ENCODE measurements around the gene RHOBTB3. TPM values are rescaled to one million over a fixed set of nuclear protein-coding genes. Genes with fewer than 3 reads are reported as not detected.
A peak's percentile ranks its signal among the peaks of the same experiment; 100 is the strongest.

Gene RHOBTB3
- total RNA-seq, 1 donor from 2014 or later, result 22.8 TPM

DNA sequence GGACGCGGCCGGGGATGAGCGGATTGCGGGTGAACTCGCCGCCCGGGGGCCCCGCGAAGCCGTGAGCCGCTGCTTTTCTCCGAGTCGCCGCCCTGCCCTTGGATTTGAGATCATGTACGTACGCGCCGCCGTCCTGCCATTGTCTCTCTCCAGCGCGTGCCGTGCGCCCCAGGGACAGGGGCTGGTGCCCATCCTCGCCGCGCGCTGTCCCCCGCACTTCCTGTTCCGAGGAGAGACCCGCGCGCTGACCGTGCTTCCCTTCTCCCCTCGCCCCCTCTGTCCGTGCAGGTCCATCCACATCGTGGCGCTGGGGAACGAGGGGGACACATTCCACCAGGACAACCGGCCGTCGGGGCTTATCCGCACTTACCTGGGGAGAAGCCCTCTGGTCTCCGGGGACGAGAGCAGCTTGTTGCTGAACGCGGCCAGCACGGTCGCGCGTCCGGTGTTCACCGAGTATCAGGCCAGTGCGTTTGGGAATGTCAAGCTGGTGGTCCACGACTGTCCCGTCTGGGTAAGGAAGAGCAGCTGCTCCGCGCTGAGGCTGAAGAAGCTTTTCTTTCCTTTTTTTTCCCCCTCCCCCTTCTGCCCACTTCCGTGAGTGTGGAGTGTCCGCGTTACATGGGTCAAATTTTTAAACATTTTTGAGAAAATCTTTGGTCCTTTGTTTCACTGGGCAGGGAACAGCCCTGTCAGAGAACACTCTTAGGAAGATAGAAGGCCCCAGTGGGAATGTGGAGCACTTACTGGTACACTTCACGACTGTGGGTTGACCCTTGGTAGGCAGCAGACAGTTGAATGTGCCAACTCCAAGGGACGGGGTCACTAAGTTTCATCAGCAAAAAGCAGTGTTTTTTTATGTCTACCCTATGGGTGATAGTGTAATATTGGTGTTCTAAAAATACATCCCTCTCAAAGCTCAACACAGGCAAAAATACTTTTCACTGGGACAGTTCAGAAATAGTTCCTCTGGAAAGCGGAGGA, 727 bp downstream of the RHOBTB3 start:
- TF ChIP-seq, protein P1, sequence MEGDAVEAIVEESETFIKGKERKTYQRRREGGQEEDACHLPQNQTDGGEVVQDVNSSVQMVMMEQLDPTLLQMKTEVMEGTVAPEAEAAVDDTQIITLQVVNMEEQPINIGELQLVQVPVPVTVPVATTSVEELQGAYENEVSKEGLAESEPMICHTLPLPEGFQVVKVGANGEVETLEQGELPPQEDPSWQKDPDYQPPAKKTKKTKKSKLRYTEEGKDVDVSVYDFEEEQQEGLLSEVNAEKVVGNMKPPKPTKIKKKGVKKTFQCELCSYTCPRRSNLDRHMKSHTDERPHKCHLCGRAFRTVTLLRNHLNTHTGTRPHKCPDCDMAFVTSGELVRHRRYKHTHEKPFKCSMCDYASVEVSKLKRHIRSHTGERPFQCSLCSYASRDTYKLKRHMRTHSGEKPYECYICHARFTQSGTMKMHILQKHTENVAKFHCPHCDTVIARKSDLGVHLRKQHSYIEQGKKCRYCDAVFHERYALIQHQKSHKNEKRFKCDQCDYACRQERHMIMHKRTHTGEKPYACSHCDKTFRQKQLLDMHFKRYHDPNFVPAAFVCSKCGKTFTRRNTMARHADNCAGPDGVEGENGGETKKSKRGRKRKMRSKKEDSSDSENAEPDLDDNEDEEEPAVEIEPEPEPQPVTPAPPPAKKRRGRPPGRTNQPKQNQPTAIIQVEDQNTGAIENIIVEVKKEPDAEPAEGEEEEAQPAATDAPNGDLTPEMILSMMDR (IDR thresholded peaks at IDR 0.05; ENCODE audit: unreplicated experiment), result no peak
- Mint-ChIP-seq H3K27me3 (ENCODE audit: unreplicated experiment) (peaks cover 8% of the 10 kb centered on the region), H3K9me3 (ENCODE audit: unreplicated experiment) (no peaks in the 10 kb centered on the region), H3K36me3 (ENCODE audit: low read depth, unreplicated experiment) (peaks cover 8% of the 10 kb centered on the region), H3K4me1 (ENCODE audit: unreplicated experiment) (peaks cover 24% of the 10 kb centered on the region), H3K27ac (ENCODE audit: unreplicated experiment) (peak overlapping the region; percentile 77), H3K4me3 (ENCODE audit: unreplicated experiment) (peak overlapping the region; percentile 96)
- peak; percentile 37 for DNase-seq (ENCODE audit: low spot score)

DNA sequence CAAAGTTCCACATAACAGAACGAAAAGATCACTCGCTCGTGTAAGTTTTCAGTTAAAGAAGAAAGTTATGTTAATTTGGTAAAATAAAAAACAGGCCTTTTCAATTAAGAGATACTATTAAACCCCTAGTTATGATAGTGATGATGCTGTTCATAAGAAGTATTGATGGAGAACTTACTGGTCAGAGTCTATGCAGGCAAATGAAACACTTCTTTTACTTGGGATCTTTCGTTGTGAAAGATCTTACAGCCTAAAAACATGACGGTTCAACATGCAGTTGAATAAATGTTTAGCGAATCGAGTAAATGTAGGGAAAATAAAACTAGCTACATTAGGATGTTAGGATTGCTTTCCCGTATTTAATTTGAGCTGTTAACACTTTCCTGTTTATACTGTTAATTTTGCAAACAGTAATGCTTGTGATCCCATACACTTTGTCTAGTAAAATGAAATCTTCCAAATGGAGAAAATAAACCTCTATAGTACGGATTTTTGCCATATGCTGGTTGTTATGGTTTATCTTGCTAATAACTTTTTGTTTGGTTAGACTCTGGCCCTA, 2.0 kb downstream of the RHOBTB3 start:
- no peak overlapping the region for H3K27ac Mint-ChIP-seq (ENCODE audit: unreplicated experiment)

DNA sequence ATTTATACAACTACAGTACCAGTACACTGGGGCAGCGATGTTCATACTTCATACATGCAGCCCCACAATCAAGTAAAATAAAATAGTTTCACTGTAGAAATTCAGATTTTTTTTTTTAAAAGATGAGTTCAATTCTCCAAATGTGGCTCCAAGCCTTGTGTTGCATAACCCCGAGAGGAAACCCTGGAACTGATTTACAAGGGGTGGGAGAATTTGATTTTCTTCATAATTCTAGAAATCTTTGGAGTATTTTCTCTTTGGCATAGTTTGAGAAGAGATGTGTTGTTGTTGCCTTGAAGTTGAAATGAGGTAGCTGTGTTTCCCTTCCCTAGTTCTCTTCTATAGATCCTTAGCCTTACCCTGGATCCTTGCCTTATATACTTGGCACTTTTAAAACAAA, 3.1 kb downstream of the RHOBTB3 start:
- DNase-seq (ENCODE audit: low spot score), result no peak
- Mint-ChIP-seq H3K36me3 (ENCODE audit: low read depth, unreplicated experiment) (peaks cover 8% of the 10 kb centered on the region), H3K4me1 (ENCODE audit: unreplicated experiment) (peaks cover 15% of the 10 kb centered on the region), H3K9me3 (ENCODE audit: unreplicated experiment) (no peaks in the 10 kb centered on the region), H3K4me3 (ENCODE audit: unreplicated experiment) (no peak overlapping the region), H3K27ac (ENCODE audit: unreplicated experiment) (no peak overlapping the region), H3K27me3 (ENCODE audit: unreplicated experiment) (peaks cover 8% of the 10 kb centered on the region)
- TF ChIP-seq, protein P1 (IDR thresholded peaks at IDR 0.05; ENCODE audit: unreplicated experiment), result no peak

More for the DNA sequence above, 2.0 kb downstream of the RHOBTB3 start:
- TF ChIP-seq, protein P1 (IDR thresholded peaks at IDR 0.05; ENCODE audit: unreplicated experiment), result no peak
- DNase-seq (ENCODE audit: low spot score), result no peak
- H3K9me3 Mint-ChIP-seq (ENCODE audit: unreplicated experiment), result no peaks in the 10 kb centered on the region
- no peak overlapping the region for H3K4me3 Mint-ChIP-seq (ENCODE audit: unreplicated experiment)
- peaks cover 8% of the 10 kb centered on the region for H3K27me3 Mint-ChIP-seq (ENCODE audit: unreplicated experiment)
- H3K36me3 Mint-ChIP-seq (ENCODE audit: low read depth, unreplicated experiment), result peaks cover 8% of the 10 kb centered on the region
- peaks cover 24% of the 10 kb centered on the region for H3K4me1 Mint-ChIP-seq (ENCODE audit: unreplicated experiment)

DNA sequence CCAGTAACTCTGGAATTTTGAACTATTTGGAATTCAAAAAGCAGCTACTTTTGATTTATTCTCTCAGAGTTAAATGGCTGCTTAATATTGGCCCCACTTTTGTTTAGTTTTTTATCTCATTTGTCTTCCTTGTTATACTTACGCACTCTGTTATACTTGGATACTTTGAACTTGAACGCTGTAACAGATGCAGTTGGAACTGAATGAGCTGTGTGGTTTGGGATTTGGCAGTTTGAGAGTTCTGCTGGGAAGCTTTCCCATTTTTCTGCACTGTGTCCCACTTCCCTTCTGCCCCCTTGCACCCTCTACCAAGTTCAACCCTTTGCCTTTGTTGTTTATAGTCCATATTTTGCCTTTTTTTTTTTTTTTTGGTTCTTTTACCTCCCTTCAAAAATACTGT, 3.8 kb downstream of the RHOBTB3 start:
- Mint-ChIP-seq H3K36me3 (ENCODE audit: low read depth, unreplicated experiment) (peaks cover 8% of the 10 kb centered on the region), H3K27ac (ENCODE audit: unreplicated experiment) (no peak overlapping the region), H3K9me3 (ENCODE audit: unreplicated experiment) (no peaks in the 10 kb centered on the region), H3K4me3 (ENCODE audit: unreplicated experiment) (no peak overlapping the region), H3K27me3 (ENCODE audit: unreplicated experiment) (peaks cover 6% of the 10 kb centered on the region), H3K4me1 (ENCODE audit: unreplicated experiment) (peaks cover 13% of the 10 kb centered on the region)
- DNase-seq (ENCODE audit: low spot score), result no peak
- TF ChIP-seq, protein P1 (IDR thresholded peaks at IDR 0.05; ENCODE audit: unreplicated experiment), result no peak

DNA sequence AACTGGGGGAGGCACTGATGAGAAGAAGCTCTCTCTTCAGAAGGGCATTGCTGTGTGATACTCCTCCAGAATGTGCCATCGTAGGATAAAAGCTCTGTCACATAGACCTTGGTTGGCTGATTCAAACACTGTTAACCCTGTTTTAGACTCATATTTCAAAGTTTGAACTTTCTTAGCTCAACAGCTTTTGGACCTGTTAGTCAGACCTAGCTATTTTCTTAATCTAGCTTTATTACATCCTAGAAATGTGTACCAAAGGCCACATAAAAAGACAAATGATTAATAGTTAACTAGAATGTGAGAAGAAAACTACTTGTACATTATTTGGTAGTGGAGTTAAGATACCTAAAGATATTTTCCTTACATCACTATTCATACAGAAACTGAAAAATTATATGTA, 4.3 kb downstream of the RHOBTB3 start:
- no peak overlapping the region for H3K4me3 Mint-ChIP-seq (ENCODE audit: unreplicated experiment)

More for the DNA sequence above, 4.3 kb downstream of the RHOBTB3 start:
- Mint-ChIP-seq H3K27ac (ENCODE audit: unreplicated experiment) (no peak overlapping the region), H3K4me1 (ENCODE audit: unreplicated experiment) (peaks cover 8% of the 10 kb centered on the region), H3K9me3 (ENCODE audit: unreplicated experiment) (no peaks in the 10 kb centered on the region), H3K36me3 (ENCODE audit: low read depth, unreplicated experiment) (peaks cover 4% of the 10 kb centered on the region), H3K27me3 (ENCODE audit: unreplicated experiment) (peaks cover 6% of the 10 kb centered on the region)
- no peak for DNase-seq (ENCODE audit: low spot score)
- TF ChIP-seq, protein P1 (IDR thresholded peaks at IDR 0.05; ENCODE audit: unreplicated experiment), result no peak

All from endothelial cell (in vitro differentiated cells).